ENCODE data around the gene TNRC6C.
A peak's percentile ranks its signal among the peaks of the same experiment; 100 is the strongest.
"Not testable (repeated sequence)": the region's sequence is repeated elsewhere in the genome, so short reads cannot be mapped to it uniquely, and the experiment has no call there.

TNRC6C gene

DNA sequence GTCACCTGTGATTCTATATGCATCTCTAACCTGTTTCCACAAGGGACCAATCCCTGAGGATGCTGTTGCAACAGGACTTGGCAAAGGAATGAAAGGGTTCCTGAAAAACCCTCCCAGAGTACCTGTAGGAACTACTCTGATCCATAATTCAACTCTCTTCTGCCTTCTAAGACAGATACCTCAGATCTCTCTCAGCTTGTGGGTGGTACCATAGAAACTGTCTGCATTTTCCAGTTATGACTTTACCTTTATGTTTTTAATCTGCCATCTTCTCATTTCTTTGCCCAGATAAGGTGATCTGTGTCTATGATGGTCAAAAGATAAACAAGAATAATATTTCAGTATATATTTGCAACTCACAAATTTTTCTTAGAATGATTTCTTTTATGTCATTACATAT lies 105.0 kb downstream of the TNRC6C start:
- no peak for TF ChIP-seq POLR2A (IDR thresholded peaks at IDR 0.05; ENCODE audit: low read length)
- TF ChIP-seq GATA1 (IDR thresholded peaks at IDR 0.05; ENCODE audit: low read depth, low read length), result no peak
- no peak for DNase-seq

GRCh38 chr17:78064708-78065107 lies 106.2 kb downstream of the TNRC6C start:
- no peak for DNase-seq
- no peak for TF ChIP-seq POLR2A (IDR thresholded peaks at IDR 0.05; ENCODE audit: low read length)
- TF ChIP-seq GATA1 (IDR thresholded peaks at IDR 0.05; ENCODE audit: low read depth, low read length), result no peak

- DNase-seq, result not testable (repeated sequence)
These were observed 108.5 kb downstream of the TNRC6C start for GRCh38 chr17:78066976-78067375.

- no peak for TF ChIP-seq POLR2A (IDR thresholded peaks at IDR 0.05; ENCODE audit: low read length)
- TF ChIP-seq GATA1 (IDR thresholded peaks at IDR 0.05; ENCODE audit: low read depth, low read length), result no peak
- no peak for DNase-seq
These were observed 111.2 kb downstream of the TNRC6C start for GRCh38 chr17:78069695-78070094.

- TF ChIP-seq GATA1 (IDR thresholded peaks at IDR 0.05; ENCODE audit: low read depth, low read length) (no peak), POLR2A (IDR thresholded peaks at IDR 0.05; ENCODE audit: low read length) (no peak)
- no peak for DNase-seq
These were observed 114.5 kb downstream of the TNRC6C start for GRCh38 chr17:78072961-78073360.

GRCh38 chr17:78075011-78075410 lies 116.5 kb downstream of the TNRC6C start:
- TF ChIP-seq POLR2A (IDR thresholded peaks at IDR 0.05; ENCODE audit: low read length), result no peak
- no peak for TF ChIP-seq GATA1 (IDR thresholded peaks at IDR 0.05; ENCODE audit: low read depth, low read length)
- no peak for DNase-seq

GRCh38 chr17:78075545-78075944 lies 117.0 kb downstream of the TNRC6C start:
- TF ChIP-seq GATA1 (IDR thresholded peaks at IDR 0.05; ENCODE audit: low read depth, low read length), result no peak
- no peak for DNase-seq

- DNase-seq, result no peak
- TF ChIP-seq GATA1 (IDR thresholded peaks at IDR 0.05; ENCODE audit: low read depth, low read length) (no peak), POLR2A (IDR thresholded peaks at IDR 0.05; ENCODE audit: low read length) (no peak)
These were observed 120.8 kb downstream of the TNRC6C start for GRCh38 chr17:78079253-78079652.

- TF ChIP-seq GATA1 (IDR thresholded peaks at IDR 0.05; ENCODE audit: low read depth, low read length) (no peak), POLR2A (IDR thresholded peaks at IDR 0.05; ENCODE audit: low read length) (no peak)
- peak in 1 of 2 experiments; percentile 28 for DNase-seq
These were observed 123.0 kb downstream of the TNRC6C start for GRCh38 chr17:78081551-78081950.

DNA sequence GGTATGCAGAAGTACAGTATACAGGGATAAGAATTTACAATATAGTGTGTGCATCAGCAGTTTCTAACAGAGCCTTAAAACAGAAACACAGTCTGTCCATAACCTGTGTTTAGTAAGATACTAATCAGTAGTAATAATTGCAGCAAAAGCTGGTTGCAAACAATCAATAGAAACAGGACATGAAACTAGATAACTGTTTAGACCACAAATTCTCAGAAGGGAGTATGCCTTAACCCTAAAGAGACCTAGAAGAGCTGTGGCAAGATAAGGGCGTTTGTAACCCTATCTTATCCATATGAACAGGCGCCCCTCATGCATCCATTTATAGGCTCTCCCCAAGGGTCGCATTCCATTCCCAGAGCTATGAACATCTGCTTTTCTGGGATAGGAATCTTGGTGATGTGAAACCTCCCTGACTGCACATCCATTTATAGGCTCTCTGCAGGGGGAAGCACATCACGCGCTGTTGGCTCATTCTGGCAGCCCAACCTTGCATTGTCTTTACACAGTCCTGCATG lies 123.9 kb downstream of the TNRC6C start:
- peak; percentile 70 to 93 for DNase-seq

GRCh38 chr17:78082988-78083387 lies 124.5 kb downstream of the TNRC6C start:
- DNase-seq, result peak; percentile 39 to 52
- TF ChIP-seq GATA1 (IDR thresholded peaks at IDR 0.05; ENCODE audit: low read depth, low read length) (no peak), POLR2A (IDR thresholded peaks at IDR 0.05; ENCODE audit: low read length) (no peak)

DNA sequence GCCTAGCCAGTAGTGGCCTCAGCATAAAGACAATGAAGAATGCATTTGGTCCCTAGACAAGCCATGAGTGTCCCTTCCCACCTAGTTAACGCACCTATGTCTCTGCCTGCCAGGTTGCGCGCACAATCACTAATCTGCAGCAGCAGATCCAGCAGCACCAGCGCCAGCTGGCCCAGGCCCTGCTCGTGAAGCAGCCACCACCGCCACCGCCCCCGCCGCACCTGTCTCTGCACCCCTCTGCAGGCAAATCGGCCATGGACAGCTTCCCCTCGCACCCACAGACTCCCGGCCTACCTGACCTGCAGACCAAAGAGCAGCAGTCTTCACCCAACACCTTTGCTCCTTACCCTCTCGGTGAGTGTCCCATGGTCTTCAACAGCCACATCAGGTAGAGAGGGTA lies 128.2 kb downstream of the TNRC6C start:
- no peak for DNase-seq
- no peak for TF ChIP-seq GATA1 (IDR thresholded peaks at IDR 0.05; ENCODE audit: low read depth, low read length)
- no peak for TF ChIP-seq POLR2A (IDR thresholded peaks at IDR 0.05; ENCODE audit: low read length)

DNA sequence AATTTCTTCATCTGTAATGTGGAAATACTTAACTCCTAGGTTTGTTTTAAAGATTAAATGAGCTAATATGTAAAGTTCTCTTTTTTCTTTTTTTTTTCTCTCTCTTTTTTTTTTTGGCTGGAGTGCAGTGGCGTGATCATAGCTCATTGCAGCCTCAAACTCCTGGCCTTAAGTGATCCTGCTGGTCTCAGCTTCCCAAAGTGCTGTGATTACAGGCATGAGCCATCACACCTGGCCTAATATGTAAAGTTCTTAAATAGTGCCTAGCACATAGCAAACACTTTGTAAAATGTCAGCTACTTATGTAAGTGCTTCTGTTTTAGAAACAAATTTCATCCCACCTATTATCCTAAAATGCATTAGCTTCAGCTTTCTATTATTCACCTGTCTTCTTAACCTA lies 130.0 kb downstream of the TNRC6C start:
- DNase-seq, result no peak
- TF ChIP-seq GATA1 (IDR thresholded peaks at IDR 0.05; ENCODE audit: low read depth, low read length) (no peak), POLR2A (IDR thresholded peaks at IDR 0.05; ENCODE audit: low read length) (no peak)

- no peak for TF ChIP-seq GATA1 (IDR thresholded peaks at IDR 0.05; ENCODE audit: low read depth, low read length)
- TF ChIP-seq POLR2A (IDR thresholded peaks at IDR 0.05; ENCODE audit: low read length), result no peak
- DNase-seq, result no peak
These were observed 131.2 kb downstream of the TNRC6C start for GRCh38 chr17:78089576-78090281.

DNA sequence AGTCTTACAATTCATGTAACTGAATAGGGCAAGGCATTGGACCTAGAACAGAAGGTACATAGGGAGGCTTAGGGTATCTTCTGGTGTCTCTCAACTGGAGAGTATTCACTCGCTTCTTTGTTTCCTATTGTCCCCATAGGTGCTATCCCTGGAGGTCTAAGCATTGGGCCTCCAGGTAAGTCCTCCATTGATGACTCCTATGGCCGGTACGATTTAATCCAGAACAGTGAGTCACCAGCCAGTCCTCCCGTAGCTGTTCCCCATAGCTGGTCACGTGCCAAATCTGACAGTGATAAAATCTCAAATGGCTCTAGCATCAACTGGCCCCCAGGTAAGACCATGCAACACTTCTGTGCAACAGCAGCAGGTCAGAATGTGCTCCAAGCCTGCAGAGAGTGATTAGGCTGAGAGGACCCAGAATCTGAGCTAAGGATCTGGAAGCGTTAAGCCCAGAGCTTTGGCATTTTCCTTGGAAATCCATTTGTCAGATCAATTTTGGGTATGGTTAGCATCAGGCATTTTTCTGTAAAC lies 134.4 kb downstream of the TNRC6C start:
- no peak for DNase-seq
- TF ChIP-seq POLR2A (IDR thresholded peaks at IDR 0.05; ENCODE audit: low read length), result no peak
- no peak for TF ChIP-seq GATA1 (IDR thresholded peaks at IDR 0.05; ENCODE audit: low read depth, low read length)

Data from erythroblast (primary cell).